HepG2 (cell line): Measurements from ENCODE around the gene TCF23. TPM values are rescaled to one million over a fixed set of nuclear protein-coding genes. Genes with fewer than 3 reads are reported as not detected.

ENCODE experiments used
- AGO2 ChIP-seq: fragments of 200-400 bp; formaldehyde crosslinking; optimal IDR thresholded peaks from 2 replicates; pipeline ENCODE3; 2017; ENCODE audit warnings: mild to moderate bottlenecking, low read depth, low read length, moderate library complexity
- AKAP8 ChIP-seq: sonication (generic); formaldehyde crosslinking; IDR thresholded peaks from 2 replicates; pipeline ENCODE4 v1.5.1; 2020; ENCODE audit warnings: mild to moderate bottlenecking, missing genetic modification reagents
- ARHGAP35 ChIP-seq: sonication (generic); formaldehyde crosslinking; IDR thresholded peaks from 2 replicates; pipeline ENCODE4 v1.9.0; 2022; ENCODE audit warnings: mild to moderate bottlenecking, inconsistent platforms, moderate library complexity, missing genetic modification reagents, borderline replicate concordance
- ATF2 ChIP-seq: sonication (generic); formaldehyde crosslinking; IDR thresholded peaks from 2 replicates; pipeline ENCODE4 v1.4.0; 2020; ENCODE audit warnings: missing genetic modification reagents
- CENPBD1 ChIP-seq: sonication (generic); formaldehyde crosslinking; IDR thresholded peaks from 2 replicates; pipeline ENCODE4 v1.8.0; 2022; ENCODE audit warnings: missing genetic modification reagents, low read depth, mild to moderate bottlenecking, borderline replicate concordance
- DDIT3 ChIP-seq: sonication (generic); formaldehyde crosslinking; IDR thresholded peaks from 2 replicates; pipeline ENCODE4 v1.4.0; 2020; ENCODE audit warnings: mild to moderate bottlenecking, missing genetic modification reagents
- GLI4 ChIP-seq: sonication (generic); formaldehyde crosslinking; IDR thresholded peaks from 2 replicates; pipeline ENCODE4 v1.5.1; 2020; ENCODE audit warnings: missing genetic modification reagents, mild to moderate bottlenecking, moderate library complexity, borderline replicate concordance
- LBX2 ChIP-seq: sonication (generic); formaldehyde crosslinking; IDR thresholded peaks from 2 replicates; pipeline ENCODE4 v1.5.0; 2020; ENCODE audit warnings: missing genetic modification reagents, mild to moderate bottlenecking, borderline replicate concordance
- NONO ChIP-seq, 2 experiments: fragments of 450-650 bp in 1 of 2; sonication (generic) in 1 of 2; formaldehyde crosslinking in 1 of 2; IDR thresholded peaks in 1 of 2; conservative IDR thresholded peaks in 1 of 2; 2 replicates each; pipeline versions ENCODE4 v1.6.1 to v1.8.0; 2017 to 2022; ENCODE audit warnings: mild to moderate bottlenecking in 1 of 2, missing genetic modification reagents in 1 of 2, moderate library complexity in 1 of 2
- PRDM4 ChIP-seq: sonication (generic); formaldehyde crosslinking; IDR thresholded peaks from 2 replicates; pipeline ENCODE4 v1.9.0; 2021; ENCODE audit warnings: missing genetic modification reagents, borderline replicate concordance
- RCOR2 ChIP-seq: IDR thresholded peaks from 2 replicates; pipeline ENCODE4 v1.6.1; 2016; ENCODE audit warnings: missing biosample characterization, missing genetic modification reagents
- SMAD1 ChIP-seq: sonication (generic); formaldehyde crosslinking; IDR thresholded peaks from 2 replicates; pipeline ENCODE4 v1.4.0; 2020; ENCODE audit warnings: missing genetic modification reagents, low read depth, mild to moderate bottlenecking, borderline replicate concordance
- SRSF9 ChIP-seq: fragments of 200-400 bp; formaldehyde crosslinking; IDR thresholded peaks from 2 replicates; pipeline ENCODE4 v1.6.1; 2018; ENCODE audit warnings: borderline replicate concordance, mild to moderate bottlenecking, low read depth, low read length; ENCODE audit not compliant: insufficient read depth, poor library complexity, severe bottlenecking
- TEF ChIP-seq: sonication (generic); formaldehyde crosslinking; IDR thresholded peaks from 2 replicates; pipeline ENCODE4 v1.5.0; 2020; ENCODE audit warnings: missing genetic modification reagents
- ZFP37 ChIP-seq: sonication (generic); formaldehyde crosslinking; IDR thresholded peaks from 2 replicates; pipeline ENCODE4 v1.4.0; 2020; ENCODE audit warnings: missing genetic modification reagents, borderline replicate concordance
- ZNF225 ChIP-seq: sonication (generic); formaldehyde crosslinking; IDR thresholded peaks from 2 replicates; pipeline ENCODE4 v1.4.0; 2020; ENCODE audit warnings: mild to moderate bottlenecking, missing genetic modification reagents
- ZNF33A ChIP-seq: sonication (generic); formaldehyde crosslinking; IDR thresholded peaks from 2 replicates; pipeline ENCODE4 v1.5.1; 2020; ENCODE audit warnings: missing genetic modification reagents, mild to moderate bottlenecking, moderate library complexity, borderline replicate concordance
- ZNF460 ChIP-seq: sonication (generic); formaldehyde crosslinking; IDR thresholded peaks from 2 replicates; pipeline ENCODE4 v1.5.1; 2020; ENCODE audit warnings: missing genetic modification reagents, mild to moderate bottlenecking, borderline replicate concordance
- ZNF552 ChIP-seq: sonication (generic); formaldehyde crosslinking; IDR thresholded peaks from 2 replicates; pipeline ENCODE4 v1.9.0; 2022; ENCODE audit warnings: missing genetic modification reagents, mild to moderate bottlenecking, borderline replicate concordance
- ZNF678 ChIP-seq: sonication (generic); formaldehyde crosslinking; IDR thresholded peaks from 2 replicates; pipeline ENCODE4 v1.4.0; 2020; ENCODE audit warnings: mild to moderate bottlenecking, missing genetic modification reagents
- ZNF75D ChIP-seq: sonication (generic); formaldehyde crosslinking; IDR thresholded peaks from 2 replicates; pipeline ENCODE4 v1.8.1; 2023; ENCODE audit warnings: missing genetic modification reagents, mild to moderate bottlenecking, borderline replicate concordance
- polyA plus RNA-seq, 8 experiments: library from polyadenylated mRNA; depleted of rRNA in 3 of 8; stranded (reverse) in 7 of 8; unstranded in 1 of 8; fragments of >200 nt; fragmentation: Illumina TruSeq in 4 of 8; extraction: Trizol in 4 of 8; gene quantifications; 2 replicates each; pipeline versions ENCODE4 v1.2.1 to v1.2.3, GENCODE V29; 2011 to 2016; ENCODE audit warnings: low read depth in 4 of 8, missing spikeins in 1 of 8, mixed read lengths in 1 of 8; ENCODE audit not compliant: insufficient read depth in 1 of 8
- total RNA-seq, 5 experiments: library from RNA; depleted of rRNA; stranded (reverse); fragments of >200 nt; fragmentation: Illumina TruSeq; extraction: Trizol; gene quantifications; 2 replicates each; pipeline ENCODE4 v1.2.3, GENCODE V29; 2016; ENCODE audit warnings: low read depth in 1 of 5

The TCF23 gene
- total and polyA plus RNA-seq, 2 of the 13 experiments (the other 11 are each of a cell fraction or from before 2014, with no cell fraction given): 0.02 to 1.4 TPM

- TF ChIP-seq PRDM4 (no peak), ZNF75D (CRISPR knock-in tag) (no peak), ZNF33A (CRISPR knock-in tag) (no peak), ZFP37 (peak; percentile 54; the same call in 1 of the 2 replicates), AKAP8 (CRISPR knock-in tag) (peak; percentile 74; the same call in 1 of the 2 replicates), ZNF552 (CRISPR knock-in tag) (no peak), ZNF225 (CRISPR knock-in tag) (no peak; the same call in 1 of the 2 replicates), ZNF678 (no peak; the same call in 1 of the 2 replicates), LBX2 (CRISPR knock-in tag) (no peak), SMAD1 (CRISPR knock-in tag) (no peak), DDIT3 (no peak), ATF2 (no peak), CENPBD1 (CRISPR knock-in tag) (no peak), ARHGAP35 (CRISPR knock-in tag) (no peak; the same call in 1 of the 2 replicates), SRSF9 (no peak), AGO2 (peak; percentile 27), RCOR2 (no peak), NONO (IDR thresholded peaks at IDR 0.05) (no peak), NONO (CRISPR knock-in tag; conservative IDR thresholded peaks at IDR 0.05) (peak; percentile 45; the same call in 1 of the 2 replicates), ZNF460 (CRISPR knock-in tag) (no peak), TEF (CRISPR knock-in tag) (no peak), GLI4 (peak; percentile 54; the same call in 1 of the 2 replicates)
These were observed 25.3 kb upstream of the TCF23 start, which contains the start of gene ABHD1 (continued) for GRCh38 chr2:27123302-27124150.
